ENCODE results near the gene PLA2G12A.

The PLA2G12A gene

GRCh38 chr4:109749388-109750082 lies 19.7 kb upstream of the PLA2G12A start:
- no peaks in the 10 kb centered on the region for H3K36me3 ChIP-seq (ENCODE audit: control insufficient read depth, insufficient read depth, low read length)
- no peaks in the 10 kb centered on the region for H3K9me3 ChIP-seq (ENCODE audit: control insufficient read depth, insufficient read depth, low read length)
- no peak overlapping the region for H3K4me3 ChIP-seq (ENCODE audit: low read length)
- no peak overlapping the region for H3K27ac ChIP-seq (ENCODE audit: low read length)
- no peaks in the 10 kb centered on the region for H3K4me1 ChIP-seq (ENCODE audit: control insufficient read depth, insufficient read depth, low read length)
- DNase-seq (ENCODE audit: low read depth, low spot score): no peak
- H3K27me3 ChIP-seq (ENCODE audit: control insufficient read depth, insufficient read depth, low read length): no peaks in the 10 kb centered on the region
- WGBS (ENCODE audit: insufficient coverage, insufficient read length): no CpG with 5 or more reads among the region's 7 CpGs

DNA sequence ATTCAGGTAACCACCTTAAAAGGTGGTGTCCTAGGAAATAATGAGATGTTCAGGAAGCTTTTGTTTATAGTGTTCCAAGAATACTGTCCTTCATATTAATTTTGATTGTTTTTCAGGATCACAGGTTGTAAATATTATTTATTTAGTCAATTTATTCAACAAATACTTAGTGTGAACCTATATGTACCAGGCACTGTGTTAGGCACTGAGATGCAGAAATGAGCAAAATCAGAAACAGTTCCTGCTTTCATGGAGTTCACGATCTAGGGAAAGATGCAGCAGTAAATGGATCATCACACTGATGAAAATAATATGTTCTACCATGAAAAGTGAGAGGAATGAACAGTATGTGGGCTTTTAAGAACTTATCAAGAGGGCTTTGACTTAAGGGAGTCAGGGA lies 18.2 kb upstream of the PLA2G12A start:
- DNase-seq (ENCODE audit: low read depth, low spot score): no peak
- H3K4me1 ChIP-seq (ENCODE audit: control insufficient read depth, insufficient read depth, low read length): no peaks in the 10 kb centered on the region
- H3K9me3 ChIP-seq (ENCODE audit: control insufficient read depth, insufficient read depth, low read length): no peaks in the 10 kb centered on the region
- no peaks in the 10 kb centered on the region for H3K27me3 ChIP-seq (ENCODE audit: control insufficient read depth, insufficient read depth, low read length)
- no CpG with 5 or more reads among the region's 1 CpG for WGBS (ENCODE audit: insufficient coverage, insufficient read length)
- H3K36me3 ChIP-seq (ENCODE audit: control insufficient read depth, insufficient read depth, low read length): no peaks in the 10 kb centered on the region
- no peak overlapping the region for H3K27ac ChIP-seq (ENCODE audit: low read length)
- H3K4me3 ChIP-seq (ENCODE audit: low read length): no peak overlapping the region

- DNase-seq (ENCODE audit: low read depth, low spot score): no peak
- H3K27me3 ChIP-seq (ENCODE audit: control insufficient read depth, insufficient read depth, low read length): no peaks in the 10 kb centered on the region
- no peak overlapping the region for H3K27ac ChIP-seq (ENCODE audit: low read length)
- no peaks in the 10 kb centered on the region for H3K36me3 ChIP-seq (ENCODE audit: control insufficient read depth, insufficient read depth, low read length)
- WGBS (ENCODE audit: insufficient coverage, insufficient read length): no CpG with 5 or more reads among the region's 2 CpGs
- H3K9me3 ChIP-seq (ENCODE audit: control insufficient read depth, insufficient read depth, low read length): no peaks in the 10 kb centered on the region
- H3K4me1 ChIP-seq (ENCODE audit: control insufficient read depth, insufficient read depth, low read length): no peaks in the 10 kb centered on the region
- no peak overlapping the region for H3K4me3 ChIP-seq (ENCODE audit: low read length)
Observed at GRCh38 chr4:109746728-109747127, 16.9 kb upstream of the PLA2G12A start.

DNA sequence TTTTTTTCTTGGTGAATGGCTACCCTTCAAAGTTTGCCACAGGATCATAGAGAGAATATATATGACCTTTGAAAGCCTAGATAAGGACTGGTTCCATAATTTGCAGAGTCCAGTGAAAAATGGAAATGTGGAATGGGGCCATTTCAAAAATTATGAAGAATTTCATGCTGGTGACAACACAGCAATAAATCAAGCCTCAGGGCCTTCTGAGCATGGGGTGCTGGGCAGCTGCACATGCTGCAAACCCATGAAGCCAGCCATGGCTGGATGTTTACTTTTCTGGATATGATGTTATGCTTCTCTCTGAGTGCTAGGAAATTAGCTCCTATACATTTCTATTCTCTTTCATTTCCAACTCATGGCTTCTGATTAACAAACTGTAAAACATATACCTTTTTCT lies 16.0 kb upstream of the PLA2G12A start:
- no peak for DNase-seq (ENCODE audit: low read depth, low spot score)
- no peaks in the 10 kb centered on the region for H3K4me1 ChIP-seq (ENCODE audit: control insufficient read depth, insufficient read depth, low read length)
- H3K27ac ChIP-seq (ENCODE audit: low read length): no peak overlapping the region
- H3K27me3 ChIP-seq (ENCODE audit: control insufficient read depth, insufficient read depth, low read length): no peaks in the 10 kb centered on the region
- H3K4me3 ChIP-seq (ENCODE audit: low read length): no peak overlapping the region
- H3K36me3 ChIP-seq (ENCODE audit: control insufficient read depth, insufficient read depth, low read length): no peaks in the 10 kb centered on the region
- no peaks in the 10 kb centered on the region for H3K9me3 ChIP-seq (ENCODE audit: control insufficient read depth, insufficient read depth, low read length)

- no peaks in the 10 kb centered on the region for H3K4me1 ChIP-seq (ENCODE audit: control insufficient read depth, insufficient read depth, low read length)
- no peaks in the 10 kb centered on the region for H3K27me3 ChIP-seq (ENCODE audit: control insufficient read depth, insufficient read depth, low read length)
- H3K36me3 ChIP-seq (ENCODE audit: control insufficient read depth, insufficient read depth, low read length): no peaks in the 10 kb centered on the region
- WGBS (ENCODE audit: insufficient coverage, insufficient read length): no CpG with 5 or more reads among the region's 3 CpGs
- H3K4me3 ChIP-seq (ENCODE audit: low read length): no peak overlapping the region
- H3K9me3 ChIP-seq (ENCODE audit: control insufficient read depth, insufficient read depth, low read length): no peaks in the 10 kb centered on the region
- no peak overlapping the region for H3K27ac ChIP-seq (ENCODE audit: low read length)
- no peak for DNase-seq (ENCODE audit: low read depth, low spot score)
Observed at GRCh38 chr4:109739547-109739946, 9.7 kb upstream of the PLA2G12A start.

GRCh38 chr4:109738104-109738872 lies 8.4 kb upstream of the PLA2G12A start:
- H3K4me1 ChIP-seq (ENCODE audit: control insufficient read depth, insufficient read depth, low read length): no peaks in the 10 kb centered on the region
- H3K9me3 ChIP-seq (ENCODE audit: control insufficient read depth, insufficient read depth, low read length): no peaks in the 10 kb centered on the region
- no peaks in the 10 kb centered on the region for H3K36me3 ChIP-seq (ENCODE audit: control insufficient read depth, insufficient read depth, low read length)
- no peak overlapping the region for H3K4me3 ChIP-seq (ENCODE audit: low read length)
- no peak for DNase-seq (ENCODE audit: low read depth, low spot score)
- WGBS (ENCODE audit: insufficient coverage, insufficient read length): no CpG with 5 or more reads among the region's 10 CpGs
- no peak overlapping the region for H3K27ac ChIP-seq (ENCODE audit: low read length)
- no peaks in the 10 kb centered on the region for H3K27me3 ChIP-seq (ENCODE audit: control insufficient read depth, insufficient read depth, low read length)

- Histone ChIP-seq H3K27me3 (ENCODE audit: control insufficient read depth, insufficient read depth, low read length) (no peaks in the 10 kb centered on the region), H3K4me1 (ENCODE audit: control insufficient read depth, insufficient read depth, low read length) (no peaks in the 10 kb centered on the region), H3K36me3 (ENCODE audit: control insufficient read depth, insufficient read depth, low read length) (no peaks in the 10 kb centered on the region), H3K9me3 (ENCODE audit: control insufficient read depth, insufficient read depth, low read length) (no peaks in the 10 kb centered on the region), H3K4me3 (ENCODE audit: low read length) (no peak overlapping the region), H3K27ac (ENCODE audit: low read length) (no peak overlapping the region)
- no peak for DNase-seq (ENCODE audit: low read depth, low spot score)
- no CpG with 5 or more reads among the region's 7 CpGs for WGBS (ENCODE audit: insufficient coverage, insufficient read length)
Observed at GRCh38 chr4:109735566-109736365, 5.9 kb upstream of the PLA2G12A start.

- Histone ChIP-seq H3K9me3 (ENCODE audit: control insufficient read depth, insufficient read depth, low read length) (no peaks in the 10 kb centered on the region), H3K36me3 (ENCODE audit: control insufficient read depth, insufficient read depth, low read length) (no peaks in the 10 kb centered on the region), H3K27me3 (ENCODE audit: control insufficient read depth, insufficient read depth, low read length) (no peaks in the 10 kb centered on the region), H3K4me1 (ENCODE audit: control insufficient read depth, insufficient read depth, low read length) (no peaks in the 10 kb centered on the region), H3K4me3 (ENCODE audit: low read length) (no peak overlapping the region), H3K27ac (ENCODE audit: low read length) (no peak overlapping the region)
- DNase-seq (ENCODE audit: low read depth, low spot score): no peak
- no CpG with 5 or more reads among the region's 5 CpGs for WGBS (ENCODE audit: insufficient coverage, insufficient read length)
Observed at GRCh38 chr4:109733728-109734127, 3.9 kb upstream of the PLA2G12A start.

- no peaks in the 10 kb centered on the region for H3K9me3 ChIP-seq (ENCODE audit: control insufficient read depth, insufficient read depth, low read length)
- WGBS (ENCODE audit: insufficient coverage, insufficient read length): no CpG with 5 or more reads among the region's 21 CpGs
- no peaks in the 10 kb centered on the region for H3K36me3 ChIP-seq (ENCODE audit: control insufficient read depth, insufficient read depth, low read length)
- no peaks in the 10 kb centered on the region for H3K27me3 ChIP-seq (ENCODE audit: control insufficient read depth, insufficient read depth, low read length)
- no peak overlapping the region for H3K27ac ChIP-seq (ENCODE audit: low read length)
- DNase-seq (ENCODE audit: low read depth, low spot score): no peak
- H3K4me3 ChIP-seq (ENCODE audit: low read length): peak overlapping the region; percentile 72; the same call in 1 of the 2 replicates
- no peaks in the 10 kb centered on the region for H3K4me1 ChIP-seq (ENCODE audit: control insufficient read depth, insufficient read depth, low read length)
Observed at GRCh38 chr4:109730619-109731545, 1.0 kb upstream of the PLA2G12A start.

Measured in iPS DF 6.9 (cell line).